H1 (cell line): Measurements from ENCODE around the gene ZNF484. TPM values are rescaled to one million over a fixed set of nuclear protein-coding genes. Genes with fewer than 3 reads are reported as not detected.

Experiments
- CTCF ChIA-PET: fragments of 300-600 bp; sonication (Branson Sonifier 250); formaldehyde crosslinking; loops from one replicate; lab custom pipeline; 2021; ENCODE audit not compliant: partially characterized antibody; lab: Charles Lee
- POLR2A ChIA-PET: fragments of 300-600 bp; sonication (Branson Sonifier 250); formaldehyde crosslinking; loops from one replicate; lab custom pipeline; 2021; ENCODE audit warnings: inconsistent platforms; ENCODE audit not compliant: partially characterized antibody; lab: Charles Lee
- DNase-seq, 2 experiments: peaks; one replicate each; pipeline versions ENCODE4 v3.0.0 to v3.0.0-alpha.2; 2010 to 2022; ENCODE audit warnings: low spot score in 2 of 2, low read depth in 1 of 2, mixed read lengths in 1 of 2
- FAIRE-seq: peaks from 2 replicates; lab custom pipeline; 2011; peaks lifted over from hg19 to GRCh38; lab: Jason Lieb, UNC
- H2AFZ ChIP-seq: 2 replicates; pipeline ENCODE4 v1.8.1; 2012; ENCODE audit warnings: low read length, inconsistent platforms
- H2AK5ac ChIP-seq: 2 replicates; pipeline ENCODE4 v1.6.1; 2013; ENCODE audit warnings: low read depth, low read length
- H2BK120ac ChIP-seq: replicated peaks from 2 replicates; pipeline ENCODE3; 2013; ENCODE audit warnings: low read depth, low read length, inconsistent platforms
- H2BK12ac ChIP-seq: 2 replicates; pipeline ENCODE4 v1.6.1; 2013; ENCODE audit warnings: low read depth, low read length
- H2BK15ac ChIP-seq: 2 replicates; pipeline ENCODE4 v1.6.1; 2013; ENCODE audit warnings: low read length
- H2BK20ac ChIP-seq: 2 replicates; pipeline ENCODE4 v1.6.1; 2013; ENCODE audit warnings: low read length
- H2BK5ac ChIP-seq: 2 replicates; pipeline ENCODE4 v1.6.1; 2013; ENCODE audit warnings: low read depth, low read length
- H3K14ac ChIP-seq: 2 replicates; pipeline ENCODE4 v1.6.1; 2013; ENCODE audit warnings: inconsistent platforms; ENCODE audit not compliant: insufficient read length
- H3K18ac ChIP-seq: 2 replicates; pipeline ENCODE4 v1.6.1; 2013; ENCODE audit warnings: low read length; ENCODE audit errors: extremely low read depth
- H3K23ac ChIP-seq: 2 replicates; pipeline ENCODE4 v1.6.1; 2013; ENCODE audit warnings: inconsistent platforms; ENCODE audit not compliant: insufficient read length
- H3K23me2 ChIP-seq: 2 replicates; pipeline ENCODE4 v1.6.1; 2013; ENCODE audit warnings: low read depth, low read length
- H3K27ac ChIP-seq: 2 replicates; pipeline ENCODE4 v1.6.1; 2011; ENCODE audit warnings: low read depth, low read length, inconsistent platforms
- H3K27me3 ChIP-seq, 4 experiments: replicated peaks in 1 of 4; 1 replicate in 1 of 4; 2 replicates in 3 of 4; pipeline versions ENCODE4 v1.6.1 to v1.8.1; 2011 to 2013; ENCODE audit warnings: low read length in 3 of 4, mild to moderate bottlenecking in 3 of 4, inconsistent platforms in 2 of 4, mixed read lengths in 2 of 4, moderate library complexity in 1 of 4; ENCODE audit not compliant: control insufficient read depth in 3 of 4, insufficient read depth in 3 of 4; ENCODE audit errors: extremely low read depth in 1 of 4
- H3K36me3 ChIP-seq, 4 experiments: 2 replicates each; pipeline versions ENCODE4 v1.6.1 to v1.8.1; 2011 to 2013; ENCODE audit warnings: mild to moderate bottlenecking in 4 of 4, low read length in 3 of 4, moderate library complexity in 2 of 4, control low read depth in 1 of 4, inconsistent platforms in 1 of 4; ENCODE audit not compliant: insufficient read depth in 4 of 4, control insufficient read depth in 2 of 4
- H3K4ac ChIP-seq: replicated peaks from 2 replicates; pipeline ENCODE3; 2013; ENCODE audit warnings: low read length, low read depth, mixed read lengths, inconsistent platforms; ENCODE audit not compliant: insufficient read length
- H3K4me1 ChIP-seq, 4 experiments: replicated peaks in 1 of 4; 1 replicate in 1 of 4; 2 replicates in 3 of 4; pipeline versions ENCODE4 v1.6.1 to v1.8.1; 2011 to 2013; ENCODE audit warnings: low read length in 3 of 4, inconsistent platforms in 2 of 4, mixed read lengths in 1 of 4; ENCODE audit not compliant: insufficient read depth in 4 of 4, control insufficient read depth in 3 of 4
- H3K4me2 ChIP-seq, 2 experiments: 2 replicates each; pipeline versions ENCODE4 v1.6.1 to v1.8.1; 2011 to 2013; ENCODE audit warnings: low read depth in 2 of 2, low read length in 2 of 2, control low read depth in 1 of 2, inconsistent platforms in 1 of 2, mild to moderate bottlenecking in 1 of 2; ENCODE audit not compliant: insufficient read depth in 1 of 2
- H3K4me3 ChIP-seq, 4 experiments: fragments of 200-600, 300-600 bp in 1 of 4; sonication (generic), shearing (Covaris generic), sonication (Bioruptor Twin) in 1 of 4; 2 replicates each; pipeline versions ENCODE4 v1.5.1 to v1.8.1; 2011 to 2016; ENCODE audit warnings: low read length in 4 of 4, low read depth in 3 of 4, control low read depth in 2 of 4, inconsistent platforms in 2 of 4, mild to moderate bottlenecking in 2 of 4, mixed read lengths in 1 of 4, moderate library complexity in 1 of 4; ENCODE audit not compliant: insufficient read depth in 2 of 4; ENCODE audit errors: extremely low read depth in 1 of 4
- H3K56ac ChIP-seq: replicated peaks from 2 replicates; pipeline ENCODE3; 2013; ENCODE audit warnings: low read depth, mild to moderate bottlenecking, mixed read lengths, low read length, inconsistent platforms; ENCODE audit not compliant: insufficient read length
- H3K79me1 ChIP-seq: 2 replicates; pipeline ENCODE4 v1.6.1; 2013; ENCODE audit warnings: low read depth, low read length, control low read depth
- H3K79me2 ChIP-seq, 2 experiments: 2 replicates each; pipeline versions ENCODE4 v1.6.1 to v1.8.1; 2012 to 2013; ENCODE audit warnings: low read length in 2 of 2, mild to moderate bottlenecking in 2 of 2, inconsistent platforms in 1 of 2; ENCODE audit not compliant: insufficient read depth in 2 of 2, control insufficient read depth in 1 of 2
- H3K9ac ChIP-seq, 4 experiments: replicated peaks in 1 of 4; 1 replicate in 1 of 4; 2 replicates in 3 of 4; pipeline versions ENCODE4 v1.6.1 to v1.8.1; 2011 to 2013; ENCODE audit warnings: low read depth in 3 of 4, low read length in 3 of 4, control low read depth in 2 of 4, mild to moderate bottlenecking in 2 of 4, moderate library complexity in 2 of 4, inconsistent platforms in 1 of 4; ENCODE audit errors: extremely low read depth in 1 of 4
- H3K9me3 ChIP-seq, 2 experiments: 2 replicates each; pipeline versions ENCODE4 v1.6.1 to v1.8.1; 2012 to 2013; ENCODE audit warnings: mild to moderate bottlenecking in 2 of 2, moderate library complexity in 2 of 2, control low read depth in 1 of 2, inconsistent platforms in 1 of 2, low read depth in 1 of 2, low read length in 1 of 2, mixed read lengths in 1 of 2; ENCODE audit not compliant: insufficient read depth in 2 of 2
- H4K20me1 ChIP-seq, 2 experiments: replicated peaks in 1 of 2; 2 replicates each; pipeline versions ENCODE3 to v1.8.1; 2011 to 2013; ENCODE audit warnings: inconsistent platforms in 2 of 2, low read length in 2 of 2, mild to moderate bottlenecking in 1 of 2; ENCODE audit not compliant: insufficient read depth in 2 of 2, control insufficient read depth in 1 of 2
- H4K5ac ChIP-seq: 2 replicates; pipeline ENCODE4 v1.6.1; 2013; ENCODE audit warnings: low read length, low read depth, mixed read lengths, inconsistent platforms; ENCODE audit not compliant: insufficient read length
- H4K8ac ChIP-seq: 2 replicates; pipeline ENCODE4 v1.8.0; 2013; ENCODE audit warnings: mild to moderate bottlenecking, moderate library complexity, low read length, inconsistent platforms; ENCODE audit not compliant: insufficient read depth; ENCODE audit errors: extremely low read depth
- H4K91ac ChIP-seq: replicated peaks from 2 replicates; pipeline ENCODE3; 2013; ENCODE audit warnings: low read length, mixed read lengths, inconsistent platforms; ENCODE audit not compliant: insufficient read length
- CBX5 ChIP-seq: fragments of 300-800, 300-1000 bp; sonication (generic); IDR thresholded peaks from 2 replicates; pipeline ENCODE4 v1.7.1; 2016; ENCODE audit warnings: antibody characterized with exemption, low read length, low read depth
- CHD2 ChIP-seq: IDR thresholded peaks from 2 replicates; pipeline ENCODE4 v1.6.1; 2012; ENCODE audit warnings: low read length, improper control_type of control experiment
- JUN ChIP-seq: IDR thresholded peaks from 2 replicates; pipeline ENCODE4 v1.6.1; 2011; ENCODE audit warnings: low read depth, mild to moderate bottlenecking, improper control_type of control experiment, low read length
- KDM5A ChIP-seq: fragments of 200-600 bp; IDR thresholded peaks from 2 replicates; pipeline ENCODE4 v1.7.1; 2012; ENCODE audit warnings: mild to moderate bottlenecking, low read length, inconsistent platforms, mixed read lengths
- RAD21 ChIP-seq, 2 experiments: IDR thresholded peaks in 1 of 2; conservative IDR thresholded peaks in 1 of 2; 2 replicates each; pipeline ENCODE4 v1.6.1; 2011; ENCODE audit warnings: low read depth in 2 of 2, low read length in 2 of 2, improper control_type of control experiment in 1 of 2, inconsistent platforms in 1 of 2, mild to moderate bottlenecking in 1 of 2, moderate library complexity in 1 of 2
- RXRA ChIP-seq: IDR thresholded peaks from 2 replicates; pipeline ENCODE4 v1.6.1; 2011; ENCODE audit warnings: low read depth, mild to moderate bottlenecking, low read length, moderate library complexity; ENCODE audit not compliant: insufficient read depth
- SIRT6 ChIP-seq: IDR thresholded peaks from one replicate; pipeline ENCODE4 v1.7.1; 2012; ENCODE audit warnings: low read length, inconsistent platforms
- WGBS, 2 experiments: shearing (Covaris generic) in 1 of 2; methylation state at CpG; one replicate each; pipeline versions ENCODE4 v1.1.6 to v1.1.7; 2013 to 2015; ENCODE audit warnings: low lambda C conversion rate in 2 of 2, mixed read lengths in 2 of 2, inconsistent platforms in 1 of 2, low coverage in 1 of 2, missing lambda C conversion rate in 1 of 2; ENCODE audit not compliant: insufficient replicate concordance in 2 of 2, insufficient coverage in 1 of 2, insufficient read length in 1 of 2; ENCODE audit errors: extremely low coverage in 1 of 2, missing lambda C conversion rate in 1 of 2; 5-methylcytosine and 5-hydroxymethylcytosine counted together
- polyA plus RNA-seq, 7 experiments: library from polyadenylated mRNA; depleted of rRNA in 3 of 7; stranded (reverse) in 5 of 7; unstranded in 2 of 7; fragments of >200 nt in 5 of 7; fragments of 200-250 nt in 2 of 7; gene quantifications; 1 replicate in 5 of 7; 2 replicates in 1 of 7; 4 replicates in 1 of 7; pipeline versions ENCODE4 v1.2.1 to v1.2.3, GENCODE V29; 2011 to 2013; ENCODE audit warnings: missing spikeins in 2 of 7, mixed read lengths in 2 of 7
- total RNA-seq: library from RNA; stranded (reverse); fragmentation: NEBNext Ultra II Directional; extraction: Animal tissue kit (Norgen Biotek cat#: 25700); gene quantifications from 2 replicates; pipeline ENCODE4 v1.2.1, GENCODE V29; 2021
- TF ChIP-seq, protein P1 (sequence below): IDR thresholded peaks from 2 replicates; pipeline ENCODE4 v1.6.1; 2011; ENCODE audit warnings: low read length, improper control_type of control experiment
- TF ChIP-seq, protein P2 (sequence below): IDR thresholded peaks from 2 replicates; pipeline ENCODE4 v1.6.1; 2012; ENCODE audit warnings: inconsistent platforms
- TF ChIP-seq, protein P3 (sequence below), 3 experiments: IDR thresholded peaks; 1 replicate in 2 of 3; 2 replicates in 1 of 3; pipeline versions ENCODE4 v1.5.1 to v1.6.1; 2011; ENCODE audit warnings: low read length in 3 of 3, mild to moderate bottlenecking in 3 of 3, inconsistent platforms in 2 of 3, low read depth in 1 of 3, moderate library complexity in 1 of 3; ENCODE audit not compliant: insufficient read depth in 1 of 3; ENCODE audit errors: control extremely low read depth in 1 of 3

Gene ZNF484
- total and polyA plus RNA-seq, 2 of the 8 experiments (the other 6 are each of a cell fraction or from before 2014, with no cell fraction given), result 1.3 to 11.5 TPM

DNA sequence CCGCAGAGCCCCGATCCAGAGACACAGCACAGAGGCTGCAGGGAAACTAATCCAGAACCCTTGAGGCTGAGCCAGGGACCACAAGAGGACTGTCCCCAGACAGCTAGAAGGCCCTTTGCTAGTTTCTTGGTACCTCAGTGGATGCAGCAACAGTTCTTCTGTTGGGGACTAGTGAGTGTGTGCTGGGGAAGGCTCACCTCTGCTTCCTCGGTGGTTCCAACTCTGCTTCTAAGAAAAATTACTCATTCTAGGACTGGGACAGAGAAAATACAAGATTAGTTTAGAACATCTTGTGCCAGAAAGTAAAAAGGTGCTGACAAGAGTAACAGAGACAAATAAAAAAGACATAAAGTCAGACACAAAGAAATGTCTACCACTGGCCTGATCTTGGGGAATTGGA is 19.5 kb upstream of the ZNF484 start:
- DNase-seq (no peak), FAIRE-seq (no peak)
- Histone ChIP-seq H2BK120ac (no peak overlapping the region), H3K4ac (no peak overlapping the region), H3K27ac (no peak overlapping the region), H3K9me3 (no peaks in the 10 kb centered on the region), H3K79me2 (no peaks in the 10 kb centered on the region), H3K56ac (no peak overlapping the region), H4K91ac (no peak overlapping the region), H3K23ac (no peak overlapping the region), H2AFZ (no peak overlapping the region), H3K14ac (no peak overlapping the region), H4K20me1 (no peaks in the 10 kb centered on the region), H4K8ac (no peak overlapping the region), H3K18ac (no peak overlapping the region), H2BK12ac (no peak overlapping the region), H2BK5ac (no peak overlapping the region), H3K23me2 (no peaks in the 10 kb centered on the region), H2BK20ac (no peak overlapping the region), H3K79me1 (no peaks in the 10 kb centered on the region), H3K27me3 (no peaks in the 10 kb centered on the region), H3K9ac (no peak overlapping the region), H3K4me2 (no peak overlapping the region), H3K4me3 (no peak overlapping the region), H2BK15ac (no peak overlapping the region), H4K5ac (no peak overlapping the region), H3K36me3 (no peaks in the 10 kb centered on the region), H3K4me1 (no peaks in the 10 kb centered on the region), H2AK5ac (no peak overlapping the region)
- ChIA-PET POLR2A (no interaction called here), CTCF (no interaction called here)
- 91% methylated on average over 1 of the region's 3 CpGs; no CpG with 5 or more reads in 1 of the 2 experiments for WGBS, 2 experiments
- TF ChIP-seq RAD21 (IDR thresholded peaks at IDR 0.05 in 1 of 2, conservative IDR thresholded peaks at IDR 0.05 in 1 of 2; ENCODE audit: low read depth in 2 of 2, low read length in 2 of 2), result no peak
- no peak for TF ChIP-seq CHD2
- TF ChIP-seq, protein P1, sequence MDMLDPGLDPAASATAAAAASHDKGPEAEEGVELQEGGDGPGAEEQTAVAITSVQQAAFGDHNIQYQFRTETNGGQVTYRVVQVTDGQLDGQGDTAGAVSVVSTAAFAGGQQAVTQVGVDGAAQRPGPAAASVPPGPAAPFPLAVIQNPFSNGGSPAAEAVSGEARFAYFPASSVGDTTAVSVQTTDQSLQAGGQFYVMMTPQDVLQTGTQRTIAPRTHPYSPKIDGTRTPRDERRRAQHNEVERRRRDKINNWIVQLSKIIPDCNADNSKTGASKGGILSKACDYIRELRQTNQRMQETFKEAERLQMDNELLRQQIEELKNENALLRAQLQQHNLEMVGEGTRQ, result no peak
- TF ChIP-seq, protein P2, sequence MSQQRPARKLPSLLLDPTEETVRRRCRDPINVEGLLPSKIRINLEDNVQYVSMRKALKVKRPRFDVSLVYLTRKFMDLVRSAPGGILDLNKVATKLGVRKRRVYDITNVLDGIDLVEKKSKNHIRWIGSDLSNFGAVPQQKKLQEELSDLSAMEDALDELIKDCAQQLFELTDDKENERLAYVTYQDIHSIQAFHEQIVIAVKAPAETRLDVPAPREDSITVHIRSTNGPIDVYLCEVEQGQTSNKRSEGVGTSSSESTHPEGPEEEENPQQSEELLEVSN, result no peak
- no peak for TF ChIP-seq KDM5A
- TF ChIP-seq, protein P3, sequence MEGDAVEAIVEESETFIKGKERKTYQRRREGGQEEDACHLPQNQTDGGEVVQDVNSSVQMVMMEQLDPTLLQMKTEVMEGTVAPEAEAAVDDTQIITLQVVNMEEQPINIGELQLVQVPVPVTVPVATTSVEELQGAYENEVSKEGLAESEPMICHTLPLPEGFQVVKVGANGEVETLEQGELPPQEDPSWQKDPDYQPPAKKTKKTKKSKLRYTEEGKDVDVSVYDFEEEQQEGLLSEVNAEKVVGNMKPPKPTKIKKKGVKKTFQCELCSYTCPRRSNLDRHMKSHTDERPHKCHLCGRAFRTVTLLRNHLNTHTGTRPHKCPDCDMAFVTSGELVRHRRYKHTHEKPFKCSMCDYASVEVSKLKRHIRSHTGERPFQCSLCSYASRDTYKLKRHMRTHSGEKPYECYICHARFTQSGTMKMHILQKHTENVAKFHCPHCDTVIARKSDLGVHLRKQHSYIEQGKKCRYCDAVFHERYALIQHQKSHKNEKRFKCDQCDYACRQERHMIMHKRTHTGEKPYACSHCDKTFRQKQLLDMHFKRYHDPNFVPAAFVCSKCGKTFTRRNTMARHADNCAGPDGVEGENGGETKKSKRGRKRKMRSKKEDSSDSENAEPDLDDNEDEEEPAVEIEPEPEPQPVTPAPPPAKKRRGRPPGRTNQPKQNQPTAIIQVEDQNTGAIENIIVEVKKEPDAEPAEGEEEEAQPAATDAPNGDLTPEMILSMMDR (IDR thresholded peaks at IDR 0.05; ENCODE audit: control extremely low read depth in 1 of 3, insufficient read depth in 1 of 3, low read depth in 1 of 3, low read length in 3 of 3), result no peak
- TF ChIP-seq JUN, result no peak
- no peak for TF ChIP-seq CBX5
- no peak for TF ChIP-seq RXRA
- no peak for TF ChIP-seq SIRT6
